ENCODE measurements around the gene LILRB1.
"Not testable (repeated sequence)": the region's sequence is repeated elsewhere in the genome, so short reads cannot be mapped to it uniquely, and the experiment has no call there.

LILRB1 gene

DNA sequence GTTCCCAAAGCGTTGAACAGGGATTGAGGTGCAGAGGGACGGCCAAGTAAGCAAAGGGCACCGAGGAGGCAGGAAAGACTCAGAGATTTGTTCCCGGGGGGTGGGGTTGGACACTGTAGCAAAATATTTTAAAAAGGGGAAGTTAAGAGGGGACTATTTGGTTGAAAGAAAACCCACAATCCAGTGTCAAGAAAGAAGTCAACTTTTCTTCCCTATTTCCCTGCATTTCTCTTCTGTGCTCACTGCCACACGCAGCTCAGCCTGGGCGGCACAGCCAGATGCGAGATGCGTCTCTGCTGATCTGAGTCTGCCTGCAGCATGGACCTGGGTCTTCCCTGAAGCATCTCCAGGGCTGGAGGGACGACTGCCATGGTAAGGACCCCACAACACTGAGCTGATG, at the start of gene LILRB1:
Gene LILRB1, plus strand, starts transcription at position 223 of the 400 bp plus-strand sequence. CDS start 590 bp downstream, outside the sequence.
- not testable (repeated sequence) for FAIRE-seq

DNA sequence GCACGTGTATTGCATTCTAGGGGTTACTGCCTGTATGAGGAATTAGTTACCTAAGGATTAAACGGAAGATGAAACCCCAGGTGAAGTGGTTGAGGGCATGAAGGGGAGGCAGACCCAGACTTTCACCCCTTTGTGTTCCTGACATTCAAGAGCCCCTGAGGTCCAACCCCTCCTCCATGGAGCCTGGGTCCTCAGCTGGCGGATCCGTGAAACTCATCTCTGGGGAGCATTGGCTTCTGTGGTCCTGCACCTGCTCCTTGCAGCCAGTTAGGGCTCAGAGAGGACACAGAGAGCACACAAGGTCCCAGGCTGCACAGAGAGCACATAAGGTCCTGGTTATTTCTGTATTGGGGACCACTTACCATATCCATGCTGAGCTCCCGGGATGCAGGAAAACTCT, 43.9 kb upstream of the LILRB1 start:
- no peak for FAIRE-seq

DNA sequence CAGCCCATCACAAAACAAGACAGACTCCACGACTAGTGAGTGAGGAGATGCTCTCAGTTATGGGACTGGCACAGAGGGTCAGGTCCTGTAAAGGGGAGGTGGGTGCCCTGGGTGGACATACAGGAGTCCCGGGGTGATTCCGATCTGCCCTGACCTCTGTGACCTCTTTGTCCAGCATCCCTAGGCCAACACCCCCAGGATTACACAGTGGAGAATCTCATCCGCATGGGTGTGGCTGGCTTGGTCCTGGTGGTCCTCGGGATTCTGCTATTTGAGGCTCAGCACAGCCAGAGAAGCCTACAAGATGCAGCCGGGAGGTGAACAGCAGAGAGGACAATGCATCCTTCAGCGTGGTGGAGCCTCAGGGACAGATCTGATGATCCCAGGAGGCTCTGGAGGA, 43.3 kb upstream of the LILRB1 start:
- FAIRE-seq, result no peak

DNA sequence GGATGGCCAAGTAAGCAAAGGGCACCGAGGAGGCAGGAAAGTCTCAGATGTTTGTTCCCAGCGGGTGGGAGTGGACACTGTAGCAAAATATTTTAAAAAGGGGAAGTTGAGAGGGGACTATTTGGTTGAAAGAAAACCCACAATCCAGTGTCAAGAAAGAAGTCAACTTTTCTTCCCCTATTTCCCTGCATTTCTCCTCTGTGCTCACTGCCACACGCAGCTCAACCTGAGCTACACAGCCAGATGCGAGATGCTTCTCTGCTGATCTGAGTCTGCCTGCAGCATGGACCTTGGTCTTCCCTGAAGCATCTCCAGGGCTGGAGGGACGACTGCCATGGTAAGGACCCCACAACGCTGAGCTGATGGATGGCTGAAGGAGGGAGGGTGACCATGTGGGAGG, 36.8 kb upstream of the LILRB1 start, which contains the start of gene LILRA1:
Gene LILRA1, plus strand, starts transcription at position 188 of the 400 bp plus-strand sequence. CDS start 613 bp downstream, outside the sequence.
- not testable (repeated sequence) for FAIRE-seq

DNA sequence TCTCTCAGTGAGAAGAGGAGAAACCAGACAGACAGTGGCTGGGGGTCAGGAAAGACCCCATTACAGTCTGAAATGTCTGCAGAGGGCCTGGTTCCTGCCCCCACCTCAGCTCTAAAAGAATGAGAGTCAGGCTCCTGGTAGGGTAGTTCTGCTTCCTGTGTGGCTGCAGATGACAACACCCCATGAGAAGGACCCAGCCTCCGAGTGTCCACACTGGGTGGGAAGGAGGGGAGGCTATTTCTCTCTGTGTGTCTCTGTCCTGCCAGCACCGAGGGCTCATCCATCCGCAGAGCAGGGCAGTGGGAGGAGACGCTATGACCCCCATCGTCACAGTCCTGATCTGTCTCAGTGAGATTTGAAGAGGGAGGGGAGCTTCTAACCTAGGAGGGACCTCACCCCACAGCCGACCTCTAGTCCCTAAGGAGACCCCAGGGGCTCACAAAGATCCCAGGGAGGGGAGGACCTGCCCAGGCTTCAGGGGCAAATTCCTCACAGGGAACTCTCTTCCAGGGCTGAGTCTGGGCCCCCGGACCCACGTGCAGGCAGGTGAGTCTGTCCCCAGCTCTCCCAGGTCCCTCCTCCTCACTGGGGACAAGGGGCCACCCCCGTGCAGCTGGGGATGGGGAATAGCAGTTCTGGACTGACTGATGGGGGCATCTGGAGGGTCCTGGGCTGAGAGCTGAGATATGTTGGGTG, 36.2 kb upstream of the LILRB1 start:
- not testable (repeated sequence) for FAIRE-seq

DNA sequence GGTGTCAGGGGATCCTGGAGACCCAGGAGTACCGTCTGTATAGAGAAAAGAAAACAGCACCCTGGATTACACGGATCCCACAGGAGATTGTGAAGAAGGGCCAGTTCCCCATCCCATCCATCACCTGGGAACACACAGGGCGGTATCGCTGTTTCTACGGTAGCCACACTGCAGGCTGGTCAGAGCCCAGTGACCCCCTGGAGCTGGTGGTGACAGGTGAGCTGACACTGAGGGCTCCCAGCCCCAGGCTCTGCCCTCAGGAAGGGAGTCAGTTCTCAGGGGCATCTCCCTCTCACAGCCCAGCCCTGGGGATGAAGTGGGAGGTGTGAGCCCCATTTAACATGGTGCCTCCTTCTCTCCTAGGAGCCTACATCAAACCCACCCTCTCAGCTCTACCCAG, 35.5 kb upstream of the LILRB1 start:
- FAIRE-seq, result no peak

DNA sequence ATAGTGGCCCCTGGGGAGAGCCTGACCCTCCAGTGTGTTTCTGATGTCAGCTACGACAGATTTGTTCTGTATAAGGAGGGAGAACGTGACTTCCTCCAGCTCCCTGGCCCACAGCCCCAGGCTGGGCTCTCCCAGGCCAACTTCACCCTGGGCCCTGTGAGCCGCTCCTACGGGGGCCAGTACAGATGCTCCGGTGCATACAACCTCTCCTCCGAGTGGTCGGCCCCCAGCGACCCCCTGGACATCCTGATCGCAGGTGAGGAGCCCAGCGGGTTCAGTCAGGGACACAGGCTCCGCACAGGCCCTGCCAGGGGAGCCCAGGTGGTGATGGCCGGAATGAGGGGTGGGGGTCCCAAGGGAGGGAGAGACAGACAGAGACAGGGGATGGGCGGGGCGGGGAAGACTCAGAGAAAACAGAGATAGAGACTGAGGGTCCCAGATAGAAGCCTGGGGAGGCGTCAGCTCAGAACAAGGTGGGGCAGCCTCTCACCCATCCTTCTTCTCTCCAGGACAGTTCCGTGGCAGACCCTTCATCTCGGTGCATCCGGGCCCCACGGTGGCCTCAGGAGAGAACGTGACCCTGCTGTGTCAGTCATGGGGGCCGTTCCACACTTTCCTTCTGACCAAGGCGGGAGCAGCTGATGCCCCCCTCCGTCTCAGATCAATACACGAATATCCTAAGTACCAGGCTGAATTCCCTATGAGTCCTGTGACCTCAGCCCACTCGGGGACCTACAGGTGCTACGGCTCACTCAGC, 34.4 kb upstream of the LILRB1 start:
- FAIRE-seq, result not testable (repeated sequence)

DNA sequence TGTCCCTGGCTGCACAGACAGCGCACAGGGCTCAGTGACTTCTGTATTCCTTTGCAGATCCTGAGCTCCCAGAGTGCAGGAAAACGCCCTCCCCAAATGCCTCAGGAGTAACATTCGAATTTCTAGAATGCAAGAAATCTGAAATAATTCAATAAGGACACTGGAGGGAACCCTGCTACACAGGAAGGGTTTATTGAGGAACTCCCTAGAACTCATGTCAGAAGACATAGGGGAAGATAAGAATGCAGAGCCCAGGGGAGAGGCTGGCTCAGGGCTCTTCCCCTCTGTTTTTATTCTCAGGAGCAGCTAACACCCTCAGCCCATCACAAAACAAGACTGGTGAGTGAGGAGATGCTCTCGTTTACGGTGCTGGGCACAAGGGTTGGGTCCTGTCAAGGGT, 30.1 kb upstream of the LILRB1 start:
- no peak for FAIRE-seq

DNA sequence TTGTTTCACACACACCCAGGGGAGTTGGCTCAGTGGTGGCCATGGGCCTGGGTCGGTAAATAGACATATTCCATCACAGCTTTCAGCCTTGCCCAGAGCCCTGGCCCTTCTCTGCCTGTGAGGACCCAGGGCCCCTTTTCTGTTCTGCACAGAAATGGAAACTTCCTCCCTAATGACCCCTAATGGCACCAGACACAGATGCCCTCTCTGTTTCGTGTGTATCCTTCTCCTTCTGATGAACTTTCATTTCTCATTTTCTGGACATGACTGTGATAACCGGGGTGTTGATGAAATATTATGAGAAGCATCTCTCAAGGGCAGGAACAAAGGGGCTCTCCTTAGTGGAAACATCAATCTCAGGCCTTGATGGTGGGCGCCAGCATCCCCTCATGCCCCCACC, 24.1 kb upstream of the LILRB1 start:
- no peak for FAIRE-seq

DNA sequence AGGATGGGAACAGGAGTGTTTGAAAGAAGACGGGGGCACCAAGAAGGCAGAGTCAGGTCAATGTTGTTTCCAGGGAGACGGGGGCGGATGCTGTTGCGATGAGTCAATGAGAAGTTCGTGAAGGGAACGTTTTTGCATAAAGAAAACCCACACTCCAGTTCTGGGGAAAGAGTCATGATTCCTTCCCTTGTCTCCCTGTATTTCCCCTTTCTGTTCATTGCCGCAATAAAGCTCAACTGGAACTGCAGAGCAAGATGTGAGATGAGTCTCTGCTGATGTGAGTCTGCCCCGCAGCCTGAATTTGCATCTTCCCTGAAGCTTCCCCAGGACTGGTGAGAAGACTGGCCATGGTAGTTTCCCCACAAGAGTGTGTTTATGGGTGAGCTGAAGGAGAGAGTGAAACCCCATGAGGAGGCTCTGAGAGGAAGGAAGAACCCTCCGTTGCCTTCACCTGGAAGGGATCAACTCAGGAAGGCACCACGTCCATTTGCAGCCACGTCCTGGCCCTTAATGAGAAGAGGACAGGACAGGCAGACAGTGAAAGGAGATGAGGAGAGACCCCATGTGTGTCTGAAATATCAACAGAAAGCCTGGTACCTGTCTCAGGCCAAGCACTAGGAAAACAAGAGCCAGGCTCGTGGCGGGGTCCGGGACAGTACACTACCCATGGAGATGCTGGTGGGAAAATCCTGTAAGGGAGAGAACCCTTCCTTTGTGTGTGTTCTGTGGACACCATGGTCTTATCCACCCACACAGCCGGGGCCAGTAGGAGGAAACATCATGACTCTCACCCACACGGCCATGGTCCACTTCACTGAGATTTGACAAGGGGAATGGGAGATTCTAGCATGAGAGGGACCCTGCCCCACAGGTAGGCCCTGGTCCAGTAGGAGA, 23.1 kb upstream of the LILRB1 start:
- FAIRE-seq, result no peak

DNA sequence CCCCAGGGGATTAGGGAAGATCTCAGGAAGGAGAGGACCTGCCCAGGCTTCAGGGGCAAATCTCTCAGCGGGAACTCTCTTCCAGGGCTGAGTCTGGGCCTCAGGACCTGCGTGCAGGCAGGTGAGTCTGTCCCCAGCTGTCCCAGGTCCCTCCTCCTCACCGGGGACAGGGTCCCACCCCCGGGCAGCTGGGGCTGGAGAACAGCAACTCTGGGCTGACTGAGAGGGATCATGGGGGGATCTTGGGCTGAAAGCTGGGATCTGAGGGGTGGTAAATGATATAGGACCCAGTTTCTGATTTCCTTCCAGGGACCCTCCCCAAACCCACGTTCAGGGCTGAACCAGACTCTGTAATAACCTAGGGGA, 22.5 kb upstream of the LILRB1 start:
- FAIRE-seq, result no peak

DNA sequence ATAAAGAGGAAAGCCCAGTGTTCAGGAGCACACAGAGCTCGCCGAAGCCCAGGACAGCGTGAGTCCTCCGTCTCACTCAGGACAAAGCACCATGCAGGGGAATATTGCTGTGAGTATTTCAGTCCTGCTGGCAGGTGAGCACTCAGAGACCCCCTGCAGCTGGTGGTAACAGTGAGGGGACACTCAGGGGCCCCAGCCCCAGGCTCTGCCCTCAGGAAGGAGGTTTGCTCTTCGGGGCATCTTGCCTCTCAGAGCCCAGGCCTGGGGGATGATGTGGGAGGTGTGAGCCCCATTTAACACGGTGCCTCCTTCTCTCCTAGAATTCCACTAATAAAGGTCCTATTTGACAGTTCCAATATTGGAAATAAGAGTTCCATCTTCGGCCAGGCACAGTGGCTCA, 22.1 kb upstream of the LILRB1 start:
- FAIRE-seq, result no peak

DNA sequence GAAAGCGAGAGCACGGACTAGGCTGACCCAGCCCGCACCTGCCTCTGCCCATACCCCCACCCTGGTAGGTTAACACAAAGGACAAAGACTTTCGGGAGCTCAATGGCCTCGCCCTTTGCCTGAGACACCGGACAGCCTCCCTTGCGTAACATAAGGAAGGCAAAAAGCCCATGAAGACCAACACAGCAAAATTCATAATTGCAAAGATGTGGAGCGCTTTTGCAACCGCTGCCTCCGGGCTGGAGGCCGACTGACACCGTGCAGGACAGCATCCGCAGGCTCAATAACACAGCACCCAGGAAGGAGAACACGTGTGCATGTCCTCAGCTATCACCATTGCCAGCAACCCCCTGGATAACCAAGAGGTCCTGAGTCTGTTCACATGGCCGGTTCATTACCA, 21.5 kb upstream of the LILRB1 start:
- FAIRE-seq, result no peak

DNA sequence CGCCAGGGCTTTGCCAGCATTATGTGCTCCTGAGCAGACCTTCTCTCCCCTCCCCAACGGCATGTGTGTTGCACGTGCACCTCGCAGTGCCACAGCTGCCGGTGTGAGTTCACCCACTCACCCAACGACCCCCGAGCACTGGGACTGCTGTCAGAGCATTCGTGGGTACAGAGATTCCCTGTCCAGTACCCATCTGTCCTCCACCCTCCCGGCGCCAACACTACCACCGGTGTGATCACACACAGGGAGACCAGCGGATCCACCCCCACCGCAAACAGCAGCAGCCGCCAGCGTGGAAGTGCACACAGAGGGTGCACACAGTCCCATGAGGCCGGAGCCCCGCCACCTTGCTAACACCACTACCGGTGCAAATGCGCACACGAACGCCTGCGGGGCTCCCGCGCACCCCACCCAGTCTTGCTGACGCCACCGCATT, 20.9 kb upstream of the LILRB1 start:
- FAIRE-seq, result no peak

DNA sequence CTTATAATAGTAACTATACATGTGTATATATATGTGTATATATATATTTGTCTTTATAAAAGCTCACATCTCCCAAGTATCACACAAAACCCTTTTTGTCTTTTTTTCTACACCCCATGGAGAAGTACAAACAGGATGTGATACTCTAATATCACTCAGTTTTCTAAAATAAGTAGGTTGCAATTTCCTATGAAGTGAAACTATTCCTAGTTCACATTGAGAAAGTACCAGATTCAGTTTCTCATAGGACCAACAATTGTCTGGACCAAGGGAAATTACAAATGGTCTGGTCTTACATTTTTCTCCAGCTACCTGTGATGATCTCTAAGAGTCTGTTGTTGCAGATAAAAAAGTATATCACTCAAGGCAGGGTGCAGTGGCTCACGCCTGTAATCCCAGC, 17.9 kb upstream of the LILRB1 start:
- FAIRE-seq, result no peak

DNA sequence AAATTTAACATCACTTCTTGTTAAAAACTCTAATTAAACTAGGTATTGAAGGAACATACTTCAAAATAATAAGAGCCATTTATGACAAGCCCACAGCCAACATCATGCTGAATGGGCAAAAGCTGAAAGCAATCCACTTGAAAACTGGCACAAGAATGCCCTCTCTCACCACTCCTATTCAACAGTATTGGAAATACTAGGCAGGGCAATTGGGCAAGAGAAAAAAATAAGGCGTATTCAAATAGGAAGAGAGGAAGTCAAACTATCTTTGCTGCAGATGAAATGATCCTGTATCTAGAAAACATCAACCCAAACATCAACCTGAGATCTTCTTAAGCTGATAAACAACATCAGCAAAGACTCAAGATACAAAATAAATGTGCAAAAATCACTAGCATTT, 15.6 kb upstream of the LILRB1 start:
- no peak for FAIRE-seq

DNA sequence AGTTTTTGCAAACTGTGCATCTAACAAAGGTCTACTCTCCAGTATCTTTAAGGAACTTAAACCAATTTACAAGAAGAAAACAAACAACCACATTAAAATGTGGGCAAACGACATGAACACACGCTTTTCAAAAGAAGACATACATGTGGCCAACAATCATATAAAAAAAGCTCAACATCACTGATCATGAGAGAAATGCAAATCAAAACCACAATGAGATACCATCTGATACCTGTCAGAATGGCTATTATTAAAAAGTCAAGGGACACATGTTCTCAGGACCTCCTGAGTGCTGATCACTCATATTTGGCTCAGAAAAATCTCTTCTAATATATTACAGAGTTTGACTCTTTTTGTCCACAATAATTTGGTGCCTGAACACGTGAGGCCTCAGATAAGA, 14.2 kb upstream of the LILRB1 start:
- no peak for FAIRE-seq

DNA sequence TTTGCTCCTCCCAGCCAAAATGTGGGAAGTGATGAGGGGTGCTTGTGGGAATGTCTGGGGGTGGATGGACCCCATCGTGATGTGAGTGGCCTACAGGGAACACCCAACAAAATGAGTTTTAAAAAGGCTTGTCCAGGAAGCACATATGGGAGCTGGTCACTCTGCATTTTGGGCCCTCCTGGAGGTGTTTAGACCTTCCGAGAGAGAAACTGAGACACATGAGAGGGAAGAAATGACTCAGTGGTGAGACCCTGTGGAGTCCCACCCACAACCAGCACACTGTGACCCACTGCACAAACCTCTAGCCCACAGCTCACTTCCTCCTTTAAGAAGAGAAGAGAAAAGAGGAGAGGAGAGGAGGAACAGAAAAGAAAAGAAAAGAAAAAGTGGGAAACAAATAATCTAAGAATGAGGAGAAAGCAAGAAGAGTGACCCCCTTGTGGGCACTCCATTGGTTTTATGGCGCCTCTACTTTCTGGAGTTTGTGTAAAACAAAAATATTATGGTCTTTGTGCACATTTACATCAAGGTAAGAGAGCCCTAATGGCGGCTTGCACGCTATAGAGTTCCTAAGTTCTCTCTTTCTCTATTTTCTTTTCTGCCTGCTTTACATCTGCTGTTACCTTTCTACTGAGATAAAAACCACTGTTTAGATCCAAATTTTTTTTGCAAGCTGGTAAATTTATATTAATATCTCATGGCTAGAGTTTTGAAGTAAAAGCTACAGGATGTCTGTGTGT, 13.3 kb upstream of the LILRB1 start:
- no peak for FAIRE-seq

DNA sequence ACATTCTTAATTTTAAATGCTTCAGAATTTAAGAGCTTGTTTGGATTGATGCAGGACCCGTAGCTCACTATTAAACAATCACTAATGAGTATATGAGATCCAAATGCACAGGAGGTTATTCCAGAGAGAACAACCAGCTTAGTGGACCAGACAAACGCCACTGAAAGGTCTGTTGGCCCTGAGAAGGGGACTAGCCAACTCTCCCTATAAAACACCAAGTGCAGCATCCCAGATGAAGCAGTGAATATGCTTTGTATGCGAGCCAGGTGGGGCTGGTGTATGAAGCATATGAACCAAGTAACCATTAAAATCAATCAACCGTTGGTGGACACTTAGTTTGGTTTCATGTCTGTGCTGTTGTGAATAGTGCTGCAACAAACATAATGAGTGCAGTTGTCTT, 9.8 kb upstream of the LILRB1 start:
- FAIRE-seq, result no peak

DNA sequence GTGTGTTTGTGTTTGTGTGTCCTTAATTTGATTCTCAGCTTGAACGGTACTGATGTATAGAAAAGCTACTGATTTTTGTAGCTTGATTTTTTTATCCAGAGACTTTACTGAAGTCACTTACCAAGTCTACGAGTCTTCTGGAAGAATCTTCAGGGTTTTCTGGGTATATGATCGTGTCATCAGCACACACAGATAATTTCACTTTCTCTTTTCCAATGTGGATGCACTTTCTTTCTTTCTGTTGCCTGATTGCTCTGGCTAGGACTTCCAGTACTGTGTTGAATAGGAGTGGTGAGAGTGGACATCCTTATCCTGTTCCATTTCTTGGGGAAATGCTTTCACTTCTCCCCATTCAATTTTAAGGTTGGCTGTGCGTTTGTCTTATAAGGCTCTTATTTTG, 7.9 kb upstream of the LILRB1 start:
- no peak for FAIRE-seq

DNA sequence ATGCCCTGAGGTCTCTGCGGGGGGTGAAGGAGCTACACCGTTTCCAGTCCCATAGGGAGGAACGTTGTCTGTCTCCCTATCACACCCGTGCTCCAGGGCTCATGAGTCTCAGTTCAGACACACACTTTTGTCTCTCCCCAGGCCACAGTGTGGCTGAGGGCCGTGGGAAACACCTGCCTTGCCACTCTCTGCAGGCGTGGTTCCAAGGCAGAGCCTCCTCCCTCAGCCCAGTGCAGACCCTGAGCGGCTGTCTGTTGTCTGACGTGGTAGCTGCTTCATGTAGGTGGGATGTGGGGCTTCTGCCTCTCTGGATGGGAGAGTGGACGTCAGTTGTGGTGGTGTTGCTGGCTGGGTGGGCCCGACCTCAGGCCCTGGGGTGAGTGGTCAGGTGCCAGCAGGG, 6.0 kb upstream of the LILRB1 start:
- not testable (repeated sequence) for FAIRE-seq

DNA sequence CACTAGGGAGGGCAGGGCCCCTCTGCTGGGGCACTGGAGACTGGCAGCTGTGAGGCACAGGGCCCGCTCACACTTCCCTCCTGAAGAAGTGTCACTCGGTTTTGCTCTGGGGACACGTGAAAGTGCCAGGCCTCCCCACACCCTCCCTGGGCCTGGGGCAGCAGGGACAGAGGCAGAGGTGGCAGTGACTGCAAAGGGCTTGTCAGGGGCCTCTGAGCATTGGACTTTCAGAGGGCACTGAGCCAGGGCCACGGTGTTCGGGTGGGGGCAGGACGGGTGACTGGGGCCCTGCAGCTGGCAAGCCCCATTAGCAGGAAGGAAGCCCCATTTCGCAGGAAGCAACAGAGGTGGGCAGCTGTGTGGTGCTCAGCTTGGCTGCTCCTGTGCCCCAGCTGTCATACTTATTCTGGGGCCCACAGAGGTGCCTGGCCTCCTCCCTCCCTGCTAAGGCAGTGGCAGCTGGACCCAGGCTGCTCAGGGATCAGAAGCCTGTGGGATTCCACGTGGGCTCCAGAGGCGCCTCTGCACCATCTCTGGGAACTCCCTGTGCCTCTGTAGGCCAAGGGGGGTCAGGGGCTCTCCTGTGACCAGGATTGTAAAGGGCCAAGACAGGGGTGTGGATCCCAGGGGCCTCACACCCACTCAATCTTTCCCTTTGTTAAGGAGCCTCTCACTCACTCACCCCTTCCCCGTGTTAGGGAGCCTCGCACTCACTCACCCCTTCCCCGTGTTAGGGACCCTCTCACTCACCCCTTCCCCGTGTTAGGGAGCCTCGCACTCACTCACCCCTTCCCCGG, 5.2 kb upstream of the LILRB1 start:
- not testable (repeated sequence) for FAIRE-seq

Measured in G401.6 (cell line).